ENCODE data around the gene PIP5K1B. TPM values are rescaled to one million over a fixed set of nuclear protein-coding genes. Genes with fewer than 3 reads are reported as not detected.

The PIP5K1B gene
- total RNA-seq, 2 donors from 2014 or later = 3.9 to 7.1 TPM

GRCh38 chr9:68733021-68733405 is 28.0 kb downstream of the PIP5K1B start:
- H3K27me3 ChIP-seq (replicated peaks; ENCODE audit: insufficient read depth) = no peaks in the 10 kb centered on the region
- H3K4me3 ChIP-seq = no peak overlapping the region
- H3K4me1 ChIP-seq (ENCODE audit: control insufficient read depth in 1 of 2, low read depth in 2 of 2) = no peaks in the 10 kb centered on the region
- no peak for ATAC-seq (ENCODE audit: insufficient number of reproducible peaks, low FRiP score, low read depth)
- H3K9me3 ChIP-seq = no peaks in the 10 kb centered on the region
- no peak for TF ChIP-seq CTCF (IDR thresholded peaks at IDR 0.05)
- DNase-seq (ENCODE audit: low spot score) = no peak
- H3K27ac ChIP-seq = no peak overlapping the region
- H3K36me3 ChIP-seq = no peaks in the 10 kb centered on the region

GRCh38 chr9:68738358-68738757 is 33.3 kb downstream of the PIP5K1B start:
- H3K9me3 ChIP-seq = no peaks in the 10 kb centered on the region
- peaks cover 2 to 15% of the 10 kb centered on the region in 2 donors for H3K4me1 ChIP-seq (ENCODE audit: control insufficient read depth in 1 of 2, low read depth in 2 of 2)
- no peak overlapping the region for H3K4me3 ChIP-seq
- ATAC-seq (ENCODE audit: insufficient number of reproducible peaks, low FRiP score, low read depth) (no peak), DNase-seq (ENCODE audit: low spot score) (no peak)
- no peak overlapping the region for H3K27ac ChIP-seq
- no peak for TF ChIP-seq CTCF (IDR thresholded peaks at IDR 0.05)
- H3K36me3 ChIP-seq = no peaks in the 10 kb centered on the region
- H3K27me3 ChIP-seq (replicated peaks; ENCODE audit: insufficient read depth) = no peaks in the 10 kb centered on the region

- H3K9me3 ChIP-seq = no peaks in the 10 kb centered on the region
- DNase-seq (ENCODE audit: low spot score) = no peak
- H3K36me3 ChIP-seq = no peaks in the 10 kb centered on the region
- H3K4me1 ChIP-seq (ENCODE audit: control insufficient read depth in 1 of 2, low read depth in 2 of 2) = peaks cover 2 to 15% of the 10 kb centered on the region in 2 donors
- H3K4me3 ChIP-seq = no peak overlapping the region
- no peak for ATAC-seq (ENCODE audit: insufficient number of reproducible peaks, low FRiP score, low read depth)
- H3K27me3 ChIP-seq (replicated peaks; ENCODE audit: insufficient read depth) = no peaks in the 10 kb centered on the region
- TF ChIP-seq CTCF (IDR thresholded peaks at IDR 0.05) = no peak
- H3K27ac ChIP-seq = no peak overlapping the region
These were observed 34.7 kb downstream of the PIP5K1B start for GRCh38 chr9:68739621-68740174.

- ATAC-seq (ENCODE audit: insufficient number of reproducible peaks, low FRiP score, low read depth) (no peak), DNase-seq (ENCODE audit: low spot score) (no peak)
- peaks cover 2 to 15% of the 10 kb centered on the region in 2 donors for H3K4me1 ChIP-seq (ENCODE audit: control insufficient read depth in 1 of 2, low read depth in 2 of 2)
- no peaks in the 10 kb centered on the region for H3K27me3 ChIP-seq (replicated peaks; ENCODE audit: insufficient read depth)
- no peaks in the 10 kb centered on the region for H3K9me3 ChIP-seq
- no peaks in the 10 kb centered on the region for H3K36me3 ChIP-seq
- no peak overlapping the region for H3K27ac ChIP-seq
- TF ChIP-seq CTCF (IDR thresholded peaks at IDR 0.05) = no peak
- H3K4me3 ChIP-seq = no peak overlapping the region
These were observed 35.5 kb downstream of the PIP5K1B start for GRCh38 chr9:68740561-68740960.

GRCh38 chr9:68741234-68741633 is 36.2 kb downstream of the PIP5K1B start:
- TF ChIP-seq CTCF (IDR thresholded peaks at IDR 0.05) = no peak
- no peak overlapping the region for H3K4me3 ChIP-seq
- no peak for ATAC-seq (ENCODE audit: insufficient number of reproducible peaks, low FRiP score, low read depth)

More at GRCh38 chr9:68741234-68741633, 36.2 kb downstream of the PIP5K1B start:
- H3K4me1 ChIP-seq (ENCODE audit: control insufficient read depth in 1 of 2, low read depth in 2 of 2) = peaks cover 2 to 15% of the 10 kb centered on the region in 2 donors
- DNase-seq (ENCODE audit: low spot score) = no peak
- H3K27me3 ChIP-seq (replicated peaks; ENCODE audit: insufficient read depth) = no peaks in the 10 kb centered on the region
- no peaks in the 10 kb centered on the region for H3K36me3 ChIP-seq
- H3K9me3 ChIP-seq = no peaks in the 10 kb centered on the region
- no peak overlapping the region for H3K27ac ChIP-seq
